Tibial nerve (tissue), 4 donors: Measurements from ENCODE around the gene CDH4. TPM values are rescaled to one million over a fixed set of nuclear protein-coding genes. Genes with fewer than 3 reads are reported as not detected.

Source experiments
- DNase-seq, 2 donors: peaks; one replicate each; pipeline ENCODE4 v3.0.0-alpha.2; 2019; ENCODE audit warnings: low spot score in 2 of 2
- H3K27ac ChIP-seq, 4 donors: fragments of 200-600 bp; sonication (generic) in 3 of 4; one replicate each; pipeline ENCODE4 v1.5.1; 2017 to 2019; ENCODE audit warnings: mild to moderate bottlenecking in 1 of 4
- H3K27me3 ChIP-seq, 2 donors: fragments of 200-600 bp; sonication (generic) in 1 of 2; one replicate each; pipeline versions ENCODE4 v1.5.1 to v1.6.0; 2017 to 2019
- H3K36me3 ChIP-seq, 3 donors: fragments of 200-600 bp; sonication (generic); one replicate each; pipeline ENCODE4 v1.5.1; 2018 to 2019
- H3K4me1 ChIP-seq, 4 donors: fragments of 200-600 bp; sonication (generic) in 3 of 4; one replicate each; pipeline ENCODE4 v1.5.1; 2017 to 2019
- H3K4me3 ChIP-seq, 4 donors: fragments of 200-600 bp; sonication (generic) in 3 of 4; one replicate each; pipeline ENCODE4 v1.5.1; 2017 to 2019; ENCODE audit warnings: mild to moderate bottlenecking in 1 of 4, moderate library complexity in 1 of 4
- H3K9me3 ChIP-seq, 4 donors: fragments of 200-600 bp; sonication (generic) in 3 of 4; one replicate each; pipeline ENCODE4 v1.5.1; 2017 to 2019
- EP300 ChIP-seq, 2 donors: sonication (generic); formaldehyde crosslinking; IDR thresholded peaks; one replicate each; pipeline ENCODE4 v1.6.1; 2017; ENCODE audit warnings: antibody characterized with exemption in 2 of 2, mild to moderate bottlenecking in 1 of 2
- POLR2A ChIP-seq, 2 donors: fragments of 450-650 bp; IDR thresholded peaks; one replicate each; pipeline ENCODE4 v1.6.1; 2017; ENCODE audit warnings: antibody characterized with exemption in 2 of 2, mild to moderate bottlenecking in 2 of 2, moderate library complexity in 2 of 2
- WGBS, 2 donors: methylation state at CpG; one replicate each; pipeline ENCODE4 v1.1.5; 2018; 5-methylcytosine and 5-hydroxymethylcytosine counted together
- total RNA-seq, 4 donors: library from RNA; depleted of rRNA; stranded (reverse); fragments of >200 nt; gene quantifications; one replicate each; pipeline ENCODE4 v1.1.0, GENCODE V29; 2016
- TF ChIP-seq, protein P1 (sequence below), 5 experiments: fragments of 200-600 bp in 3 of 5; fragments of 450-650 bp in 2 of 5; sonication (generic) in 3 of 5; IDR thresholded peaks; one replicate each; pipeline ENCODE4 v1.5.1; 2016 to 2019; ENCODE audit warnings: antibody characterized with exemption in 5 of 5, mild to moderate bottlenecking in 3 of 5, moderate library complexity in 2 of 5

The CDH4 gene
- total RNA-seq, 4 donors from 2014 or later, result 0.78 to 2.3 (median 1.0) TPM

DNA sequence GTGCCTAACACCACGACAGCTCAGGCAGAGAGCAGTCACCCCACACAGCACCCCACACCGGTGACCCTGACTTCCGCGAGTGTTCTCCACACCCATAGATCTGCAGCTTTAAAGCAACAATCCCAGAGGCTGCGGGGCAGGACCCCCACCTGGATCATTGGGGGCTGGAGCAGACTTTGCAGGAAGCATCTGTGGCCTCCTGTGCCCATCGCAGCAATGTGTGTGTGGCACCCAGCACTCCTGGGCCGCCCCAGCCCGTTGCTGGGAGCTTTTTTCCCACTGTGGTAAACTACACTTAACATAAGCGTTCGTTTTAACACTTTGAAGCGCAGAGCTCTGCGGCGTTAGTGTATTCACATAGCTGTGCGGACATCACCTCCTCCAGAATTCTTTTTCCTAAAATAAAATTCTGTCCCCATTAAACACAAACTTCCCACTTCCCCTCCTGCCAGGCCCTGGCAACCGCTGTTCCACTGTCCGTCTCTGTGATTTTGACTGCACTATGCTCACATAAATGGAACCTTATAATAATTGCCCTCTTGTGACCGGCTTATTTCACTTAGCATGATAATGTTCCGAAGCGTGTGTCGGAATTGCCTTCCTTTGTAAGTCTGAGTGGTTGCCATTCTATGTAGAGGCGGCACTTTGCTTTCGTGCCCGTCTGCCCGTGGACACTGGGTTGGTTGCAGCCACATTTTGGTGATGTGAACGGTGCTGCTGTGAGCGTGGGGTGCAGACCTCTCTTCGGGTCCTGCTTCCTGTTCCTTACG, 382.5 kb downstream of the CDH4 start:
- Histone ChIP-seq H3K9me3 (no peaks in the 10 kb centered on the region), H3K36me3 (no peaks in the 10 kb centered on the region), H3K4me1 (no peaks in the 10 kb centered on the region), H3K27ac (no peak overlapping the region), H3K4me3 (no peak overlapping the region), H3K27me3 (no peaks in the 10 kb centered on the region)
- no peak for TF ChIP-seq POLR2A (IDR thresholded peaks at IDR 0.05)
- TF ChIP-seq EP300 (IDR thresholded peaks at IDR 0.05), result no peak
- TF ChIP-seq, protein P1, sequence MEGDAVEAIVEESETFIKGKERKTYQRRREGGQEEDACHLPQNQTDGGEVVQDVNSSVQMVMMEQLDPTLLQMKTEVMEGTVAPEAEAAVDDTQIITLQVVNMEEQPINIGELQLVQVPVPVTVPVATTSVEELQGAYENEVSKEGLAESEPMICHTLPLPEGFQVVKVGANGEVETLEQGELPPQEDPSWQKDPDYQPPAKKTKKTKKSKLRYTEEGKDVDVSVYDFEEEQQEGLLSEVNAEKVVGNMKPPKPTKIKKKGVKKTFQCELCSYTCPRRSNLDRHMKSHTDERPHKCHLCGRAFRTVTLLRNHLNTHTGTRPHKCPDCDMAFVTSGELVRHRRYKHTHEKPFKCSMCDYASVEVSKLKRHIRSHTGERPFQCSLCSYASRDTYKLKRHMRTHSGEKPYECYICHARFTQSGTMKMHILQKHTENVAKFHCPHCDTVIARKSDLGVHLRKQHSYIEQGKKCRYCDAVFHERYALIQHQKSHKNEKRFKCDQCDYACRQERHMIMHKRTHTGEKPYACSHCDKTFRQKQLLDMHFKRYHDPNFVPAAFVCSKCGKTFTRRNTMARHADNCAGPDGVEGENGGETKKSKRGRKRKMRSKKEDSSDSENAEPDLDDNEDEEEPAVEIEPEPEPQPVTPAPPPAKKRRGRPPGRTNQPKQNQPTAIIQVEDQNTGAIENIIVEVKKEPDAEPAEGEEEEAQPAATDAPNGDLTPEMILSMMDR (IDR thresholded peaks at IDR 0.05), result no peak
- no peak for DNase-seq
- WGBS, 2 donors, result 91 to 93% methylated on average over 28 of the region's 28 CpGs

DNA sequence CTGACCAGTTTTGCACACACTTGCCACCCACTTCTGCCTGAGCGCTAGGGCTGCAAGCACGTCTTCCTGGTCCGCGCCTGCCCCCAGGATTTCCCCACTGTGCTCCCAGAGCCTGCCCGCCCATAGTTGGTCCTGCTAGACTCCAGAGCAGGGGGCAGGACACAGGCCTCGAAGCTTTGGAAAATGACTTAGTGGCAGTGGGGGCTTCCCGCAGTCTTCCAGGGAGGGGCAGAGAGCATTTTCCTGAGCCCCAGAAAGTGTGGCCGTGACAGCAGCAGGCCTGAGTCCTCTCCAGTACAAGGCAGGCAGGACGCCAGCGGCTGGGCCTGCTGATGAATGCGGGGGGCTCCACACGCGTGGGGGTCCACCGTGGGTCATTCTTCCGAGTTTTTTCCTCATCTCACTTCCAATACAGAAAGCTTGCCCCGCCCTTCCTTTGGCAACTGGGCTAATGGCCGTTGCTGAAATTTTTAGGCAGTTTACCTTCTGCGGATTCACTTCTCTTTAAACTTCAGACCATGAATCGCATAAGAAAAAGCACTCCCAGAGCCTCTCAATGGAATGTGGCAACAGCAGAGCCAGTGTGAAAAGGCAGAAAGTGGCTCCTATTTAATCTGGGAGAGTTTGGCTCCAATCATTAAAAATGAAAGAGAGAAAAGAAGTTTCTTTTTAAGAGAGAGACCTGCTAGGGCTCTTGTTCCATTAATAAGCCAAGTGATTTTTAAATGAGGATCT, 383.8 kb downstream of the CDH4 start:
- Histone ChIP-seq H3K27ac (no peak overlapping the region), H3K36me3 (no peaks in the 10 kb centered on the region), H3K4me3 (no peak overlapping the region), H3K4me1 (no peaks in the 10 kb centered on the region), H3K27me3 (no peaks in the 10 kb centered on the region), H3K9me3 (no peaks in the 10 kb centered on the region)
- TF ChIP-seq EP300 (IDR thresholded peaks at IDR 0.05) (no peak), POLR2A (IDR thresholded peaks at IDR 0.05) (no peak)
- TF ChIP-seq, protein P1 (IDR thresholded peaks at IDR 0.05), result no peak
- 67 to 71% methylated on average over 19 of the region's 19 CpGs for WGBS, 2 donors
- DNase-seq, result no peak

DNA sequence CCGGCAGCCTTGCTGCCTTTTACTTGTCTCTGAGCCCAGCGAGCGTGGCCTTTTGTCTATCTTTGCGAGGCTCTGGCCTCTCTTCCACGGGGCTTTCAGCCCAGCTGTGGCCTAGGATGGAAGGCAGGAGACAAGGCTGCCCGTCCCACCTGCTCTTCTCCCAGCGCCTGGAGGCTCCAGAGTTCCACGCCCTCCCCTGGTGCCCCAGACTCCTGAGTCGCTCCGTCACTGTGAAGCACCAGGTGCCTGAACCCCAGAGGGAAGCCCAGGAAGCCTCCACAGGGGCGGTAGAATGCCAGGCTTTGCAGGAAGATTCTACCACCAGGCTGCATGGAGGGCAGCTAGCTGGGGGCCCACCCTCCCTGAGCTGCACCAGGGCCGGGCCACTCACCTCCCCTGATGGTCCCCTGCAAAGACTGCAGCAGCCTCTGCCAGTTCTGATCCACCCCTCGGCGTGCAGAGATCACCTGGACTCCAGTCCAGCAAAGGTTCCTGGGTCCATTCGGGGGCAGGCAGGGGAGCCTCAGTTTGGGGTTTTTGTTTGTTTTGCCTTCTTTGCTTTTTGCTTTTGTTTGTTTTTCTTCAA, 384.6 kb downstream of the CDH4 start:
- Histone ChIP-seq H3K9me3 (no peaks in the 10 kb centered on the region), H3K27ac (no peak overlapping the region), H3K27me3 (no peaks in the 10 kb centered on the region), H3K4me1 (no peaks in the 10 kb centered on the region), H3K36me3 (no peaks in the 10 kb centered on the region), H3K4me3 (no peak overlapping the region)
- WGBS, 2 donors, result 81 to 83% methylated on average over 15 of the region's 15 CpGs
- TF ChIP-seq EP300 (IDR thresholded peaks at IDR 0.05) (no peak), POLR2A (IDR thresholded peaks at IDR 0.05) (no peak)
- TF ChIP-seq, protein P1 (IDR thresholded peaks at IDR 0.05), result no peak
- no peak for DNase-seq

DNA sequence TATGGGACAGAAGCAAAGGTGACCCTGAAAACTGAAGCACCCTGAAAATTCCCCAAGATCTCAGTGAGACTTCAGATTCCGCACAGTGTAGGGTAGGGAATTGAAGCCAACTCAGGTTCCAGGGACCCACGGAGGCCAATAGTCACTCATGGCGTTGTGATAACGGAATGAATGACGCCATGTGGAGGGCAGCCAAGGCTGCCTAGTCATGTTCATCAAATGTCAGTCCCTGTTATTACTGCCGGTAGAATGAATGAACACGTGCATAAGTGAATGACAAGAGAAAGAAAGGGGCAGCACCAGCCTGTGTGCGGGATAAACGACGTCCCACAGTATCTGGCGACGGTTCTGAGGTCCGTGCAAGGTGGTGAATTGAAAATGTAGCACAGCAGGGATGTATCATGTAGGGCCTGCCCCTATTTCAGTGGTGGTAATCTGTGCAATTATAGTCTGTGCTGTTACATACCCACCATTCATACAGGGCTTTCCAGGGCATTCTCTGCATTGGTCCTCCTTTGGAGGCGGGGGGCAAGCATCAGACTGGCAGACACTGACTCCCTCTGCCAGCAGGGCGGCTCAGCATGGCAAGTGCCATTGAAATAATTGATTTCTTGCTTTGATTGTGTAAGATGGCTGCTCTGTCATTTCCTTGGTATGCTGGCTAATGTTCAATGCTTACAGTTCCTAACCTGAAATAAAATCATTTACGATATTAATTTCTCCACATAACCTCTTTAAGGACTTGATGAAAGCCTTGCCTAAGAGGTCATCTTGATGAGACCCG, 386.9 kb downstream of the CDH4 start:
- Histone ChIP-seq H3K9me3 (peaks cover 0 to 10% (median 0%) of the 10 kb centered on the region in 4 donors), H3K4me1 (peaks cover 0 to 2% (median 0%) of the 10 kb centered on the region in 4 donors), H3K36me3 (no peaks in the 10 kb centered on the region), H3K27me3 (no peaks in the 10 kb centered on the region), H3K27ac (no peak overlapping the region), H3K4me3 (no peak overlapping the region)
- TF ChIP-seq POLR2A (IDR thresholded peaks at IDR 0.05), result no peak
- TF ChIP-seq, protein P1 (IDR thresholded peaks at IDR 0.05), result no peak
- TF ChIP-seq EP300 (IDR thresholded peaks at IDR 0.05), result no peak
- WGBS, 2 donors, result 74 to 81% methylated on average over 16 to 17 of the region's 17 CpGs
- no peak for DNase-seq
